ENCODE data around the gene FAR2.

GRCh38 chr12:29228474-29229157 lies 79.5 kb downstream of the FAR2 start:
- TF ChIP-seq CTCF (conservative IDR thresholded peaks at IDR 0.05 in 1 of 2, IDR thresholded peaks at IDR 0.05 in 1 of 2; ENCODE audit: extremely low read depth in 1 of 2, insufficient read depth in 1 of 2, low read depth in 1 of 2, low read length in 2 of 2) (no peak), EZH2 (IDR thresholded peaks at IDR 0.05; ENCODE audit: borderline replicate concordance, low read length) (no peak)
